Ovary (tissue), 9 donors: ENCODE measurements around the gene EXOSC5. TPM values are rescaled to one million over a fixed set of nuclear protein-coding genes. Genes with fewer than 3 reads are reported as not detected.

Experiments
- DNase-seq, 5 donors: peaks; one replicate each; pipeline ENCODE4 v3.0.0-alpha.2; 2019 to 2020
- H3K27ac ChIP-seq, 2 donors: fragments of 200-600 bp; one replicate each; pipeline versions ENCODE4 v1.5.1 to v1.8.0; 2019 to 2022
- H3K27me3 ChIP-seq: fragments of 200-600 bp; one replicate; pipeline ENCODE4 v1.8.0; 2022
- H3K36me3 ChIP-seq: fragments of 200-600 bp; sonication (generic); one replicate; pipeline ENCODE4 v1.5.1; 2019
- H3K4me1 ChIP-seq: one replicate; pipeline ENCODE4 v1.8.1; 2013; ENCODE audit warnings: mild to moderate bottlenecking, moderate library complexity; ENCODE audit not compliant: insufficient read depth
- H3K4me3 ChIP-seq: fragments of 200-600 bp; sonication (generic); one replicate; pipeline ENCODE4 v1.5.1; 2017
- H3K9me3 ChIP-seq, 2 donors: fragments of 200-600 bp in 1 of 2; sonication (generic) in 1 of 2; one replicate each; pipeline versions ENCODE4 v1.5.1 to v1.8.1; 2013 to 2019; ENCODE audit warnings: mild to moderate bottlenecking in 1 of 2, moderate library complexity in 1 of 2
- EP300 ChIP-seq: sonication (generic); formaldehyde crosslinking; IDR thresholded peaks from one replicate; pipeline ENCODE4 v1.6.1; 2017; ENCODE audit warnings: antibody characterized with exemption
- POLR2A ChIP-seq: fragments of 450-650 bp; IDR thresholded peaks from one replicate; pipeline ENCODE4 v1.6.1; 2017; ENCODE audit warnings: antibody characterized with exemption, mild to moderate bottlenecking, moderate library complexity
- WGBS, 3 donors: extraction: QIAGEN DNeasy Blood & Tissue Kit in 1 of 3; methylation state at CpG; one replicate each; pipeline versions ENCODE4 v1.1.5 to v1.1.7; 2013 to 2017; 5-methylcytosine and 5-hydroxymethylcytosine counted together
- intact Hi-C, 4 donors: fragments of 100-400 bp; cut with DNase I; formaldehyde crosslinking; loops; one replicate each; pipeline versions ENCODE4 v1.11.0 to v1.15.1; 2022 to 2023
- polyA plus RNA-seq, 2 donors: library from polyadenylated mRNA; stranded (reverse); fragments of 200-250 nt in 1 of 2; fragments of 350-450 nt in 1 of 2; fragmentation: Illumina TruSeq in 1 of 2; extraction: RNeasy Lipid Tissue Mini Kit (QIAGEN cat#74804) in 1 of 2; gene quantifications; one replicate each; pipeline ENCODE4 v1.2.3, GENCODE V29; 2013 to 2014
- total RNA-seq, 7 donors: library from RNA; depleted of rRNA in 2 of 7; stranded (reverse); fragments of >200 nt in 2 of 7; fragmentation: NEBNext Ultra II Directional in 3 of 7; extraction: Animal tissue kit (Norgen Biotek cat#: 25700) in 3 of 7; gene quantifications; one replicate each; pipeline versions ENCODE4 v1.1.0 to v1.2.4, GENCODE V29; 2016 to 2023
- TF ChIP-seq, protein P1 (sequence below), 3 donors: fragments of 450-650 bp in 2 of 3; fragments of 200-600 bp in 1 of 3; IDR thresholded peaks; one replicate each; pipeline versions ENCODE4 v1.5.1 to v1.8.0; 2016 to 2022; ENCODE audit warnings: antibody characterized with exemption in 3 of 3, mild to moderate bottlenecking in 1 of 3
- donor health status: DM: no; HTN: no; CAD: no; lungs with moderate emphysema.
- donor health status: DM: no; HTN: no; CAD: no.
- donor health status: Bipolar disorder and iron deficiency.
- donor health status: DM: yes; HTN: yes; CAD: no.
- donor health status: DM: no; HTN: no; CAD: no.
- donor health status: DM: yes; HTN: yes; CAD: no.

The EXOSC5 gene
- total and polyA plus RNA-seq, 9 donors: 1.5 to 25.0 (median 13.8) TPM

DNA sequence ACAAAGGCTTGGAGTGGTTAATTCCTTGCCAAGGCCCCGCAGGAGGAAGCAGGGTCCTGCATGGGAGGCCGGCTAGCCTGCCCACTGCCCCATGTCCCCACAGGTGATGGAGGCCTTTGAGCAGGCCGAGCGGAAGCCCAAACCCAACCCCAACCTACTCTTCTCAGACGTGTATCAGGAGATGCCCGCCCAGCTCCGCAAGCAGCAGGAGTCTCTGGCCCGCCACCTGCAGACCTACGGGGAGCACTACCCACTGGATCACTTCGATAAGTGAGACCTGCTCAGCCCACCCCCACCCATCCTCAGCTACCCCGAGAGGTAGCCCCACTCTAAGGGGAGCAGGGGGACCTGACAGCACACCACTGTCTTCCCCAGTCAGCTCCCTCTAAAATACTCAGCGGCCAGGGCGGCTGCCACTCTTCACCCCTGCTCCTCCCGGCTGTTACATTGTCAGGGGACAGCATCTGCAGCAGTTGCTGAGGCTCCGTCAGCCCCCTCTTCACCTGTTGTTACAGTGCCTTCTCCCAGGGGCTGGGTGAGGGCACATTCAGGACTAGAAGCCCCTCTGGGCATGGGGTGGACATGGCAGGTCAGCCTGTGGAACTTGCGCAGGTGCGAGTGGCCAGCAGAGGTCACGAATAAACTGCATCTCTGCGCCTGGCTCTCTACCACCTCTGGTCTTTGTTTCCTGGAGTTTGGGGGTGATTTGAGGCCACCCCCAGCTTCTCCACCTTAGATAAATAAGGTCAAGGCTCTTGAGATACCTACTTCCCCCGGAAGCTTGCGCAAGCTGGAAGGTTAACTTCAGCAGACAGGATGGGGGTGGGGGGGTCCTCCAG is 27.4 kb upstream of the EXOSC5 start:
- 81 to 86% (median 83%) methylated on average over 19 to 21 of the region's 21 CpGs for WGBS, 3 donors
- H3K4me3 ChIP-seq: no peak overlapping the region
- DNase-seq: no peak
- TF ChIP-seq EP300: no peak
- TF ChIP-seq, protein P1, sequence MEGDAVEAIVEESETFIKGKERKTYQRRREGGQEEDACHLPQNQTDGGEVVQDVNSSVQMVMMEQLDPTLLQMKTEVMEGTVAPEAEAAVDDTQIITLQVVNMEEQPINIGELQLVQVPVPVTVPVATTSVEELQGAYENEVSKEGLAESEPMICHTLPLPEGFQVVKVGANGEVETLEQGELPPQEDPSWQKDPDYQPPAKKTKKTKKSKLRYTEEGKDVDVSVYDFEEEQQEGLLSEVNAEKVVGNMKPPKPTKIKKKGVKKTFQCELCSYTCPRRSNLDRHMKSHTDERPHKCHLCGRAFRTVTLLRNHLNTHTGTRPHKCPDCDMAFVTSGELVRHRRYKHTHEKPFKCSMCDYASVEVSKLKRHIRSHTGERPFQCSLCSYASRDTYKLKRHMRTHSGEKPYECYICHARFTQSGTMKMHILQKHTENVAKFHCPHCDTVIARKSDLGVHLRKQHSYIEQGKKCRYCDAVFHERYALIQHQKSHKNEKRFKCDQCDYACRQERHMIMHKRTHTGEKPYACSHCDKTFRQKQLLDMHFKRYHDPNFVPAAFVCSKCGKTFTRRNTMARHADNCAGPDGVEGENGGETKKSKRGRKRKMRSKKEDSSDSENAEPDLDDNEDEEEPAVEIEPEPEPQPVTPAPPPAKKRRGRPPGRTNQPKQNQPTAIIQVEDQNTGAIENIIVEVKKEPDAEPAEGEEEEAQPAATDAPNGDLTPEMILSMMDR (IDR thresholded peaks at IDR 0.05): no peak
- no peak for TF ChIP-seq POLR2A
- no peaks in the 10 kb centered on the region for H3K36me3 ChIP-seq
- H3K27me3 ChIP-seq: no peaks in the 10 kb centered on the region
- H3K9me3 ChIP-seq: no peaks in the 10 kb centered on the region
- peaks cover 6% of the 10 kb centered on the region for H3K4me1 ChIP-seq
- no peak overlapping the region for H3K27ac ChIP-seq
- intact Hi-C loops: no loop called here

DNA sequence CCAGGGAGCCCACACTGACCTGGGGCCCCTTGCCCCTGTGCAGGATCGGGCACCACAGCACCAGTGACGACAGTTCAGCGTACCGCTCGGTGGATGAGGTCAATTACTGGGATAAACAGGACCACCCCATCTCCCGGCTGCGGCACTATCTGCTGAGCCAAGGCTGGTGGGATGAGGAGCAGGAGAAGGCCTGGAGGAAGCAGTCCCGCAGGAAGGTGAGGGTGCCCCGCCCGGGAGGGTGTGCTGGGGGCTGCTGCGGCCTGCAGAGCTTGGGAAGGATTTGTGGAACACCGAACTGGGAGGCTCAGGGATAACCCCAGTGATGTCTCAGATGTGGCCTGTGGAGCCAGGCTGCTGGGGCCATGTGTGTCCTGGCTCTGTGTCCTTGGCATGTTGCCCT is 25.8 kb upstream of the EXOSC5 start:
- Histone ChIP-seq H3K4me3 (no peak overlapping the region), H3K36me3 (no peaks in the 10 kb centered on the region), H3K4me1 (peaks cover 5% of the 10 kb centered on the region), H3K9me3 (no peaks in the 10 kb centered on the region), H3K27me3 (no peaks in the 10 kb centered on the region), H3K27ac (no peak overlapping the region)
- no peak for DNase-seq
- WGBS, 3 donors: 86 to 92% (median 89%) methylated on average over 12 of the region's 12 CpGs
- intact Hi-C loops: no loop called here
- TF ChIP-seq POLR2A: no peak

DNA sequence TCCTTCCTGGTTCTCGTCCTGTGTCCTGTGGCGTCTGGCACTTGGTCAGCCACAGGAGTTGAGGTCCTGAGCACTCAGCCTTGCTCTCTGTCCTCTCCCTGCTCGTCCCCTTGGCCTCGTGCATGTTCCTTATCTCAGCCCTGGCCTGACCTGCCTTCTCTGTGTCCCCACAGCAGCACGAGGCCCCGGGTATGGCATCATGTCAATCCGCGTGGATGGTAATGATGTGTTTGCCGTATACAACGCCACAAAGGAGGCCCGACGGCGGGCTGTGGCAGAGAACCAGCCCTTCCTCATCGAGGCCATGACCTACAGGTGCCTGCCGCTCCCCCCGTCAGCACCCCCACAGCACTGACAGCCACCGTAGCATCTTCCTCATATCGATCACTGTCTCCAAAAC is 25.3 kb upstream of the EXOSC5 start:
- WGBS, 3 donors: 77 to 83% (median 82%) methylated on average over 18 of the region's 18 CpGs
- no peak for TF ChIP-seq EP300
- TF ChIP-seq, protein P1 (IDR thresholded peaks at IDR 0.05): no peak
- no peak for TF ChIP-seq POLR2A
- no peak for DNase-seq
- Histone ChIP-seq H3K27me3 (no peaks in the 10 kb centered on the region), H3K27ac (no peak overlapping the region), H3K36me3 (no peaks in the 10 kb centered on the region), H3K9me3 (no peaks in the 10 kb centered on the region), H3K4me1 (peaks cover 4% of the 10 kb centered on the region), H3K4me3 (no peak overlapping the region)
- intact Hi-C loops: no loop called here

DNA sequence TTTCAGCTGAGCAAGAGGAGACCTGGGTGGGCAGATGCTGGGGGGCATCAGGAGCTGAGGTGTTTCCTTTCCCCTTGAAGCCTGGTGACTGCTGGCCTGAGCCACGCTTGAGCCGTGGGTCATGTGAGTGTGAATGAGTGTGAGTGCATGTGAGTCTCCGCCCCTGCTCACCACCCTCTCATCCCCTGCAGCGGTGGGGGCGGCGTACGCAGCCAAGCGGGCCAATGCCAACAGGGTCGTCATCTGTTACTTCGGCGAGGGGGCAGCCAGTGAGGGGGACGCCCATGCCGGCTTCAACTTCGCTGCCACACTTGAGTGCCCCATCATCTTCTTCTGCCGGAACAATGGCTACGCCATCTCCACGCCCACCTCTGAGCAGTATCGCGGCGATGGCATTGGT is 24.8 kb upstream of the EXOSC5 start:
- H3K27ac ChIP-seq: no peak overlapping the region
- WGBS, 3 donors: 90 to 94% (median 93%) methylated on average over 20 of the region's 20 CpGs
- no peaks in the 10 kb centered on the region for H3K36me3 ChIP-seq
- no peaks in the 10 kb centered on the region for H3K27me3 ChIP-seq
- peaks cover 4% of the 10 kb centered on the region for H3K4me1 ChIP-seq
- H3K4me3 ChIP-seq: no peak overlapping the region
- TF ChIP-seq EP300 (no peak), POLR2A (no peak)
- TF ChIP-seq, protein P1 (IDR thresholded peaks at IDR 0.05): no peak
- no peak for DNase-seq
- intact Hi-C loops: no loop called here
- no peaks in the 10 kb centered on the region for H3K9me3 ChIP-seq

DNA sequence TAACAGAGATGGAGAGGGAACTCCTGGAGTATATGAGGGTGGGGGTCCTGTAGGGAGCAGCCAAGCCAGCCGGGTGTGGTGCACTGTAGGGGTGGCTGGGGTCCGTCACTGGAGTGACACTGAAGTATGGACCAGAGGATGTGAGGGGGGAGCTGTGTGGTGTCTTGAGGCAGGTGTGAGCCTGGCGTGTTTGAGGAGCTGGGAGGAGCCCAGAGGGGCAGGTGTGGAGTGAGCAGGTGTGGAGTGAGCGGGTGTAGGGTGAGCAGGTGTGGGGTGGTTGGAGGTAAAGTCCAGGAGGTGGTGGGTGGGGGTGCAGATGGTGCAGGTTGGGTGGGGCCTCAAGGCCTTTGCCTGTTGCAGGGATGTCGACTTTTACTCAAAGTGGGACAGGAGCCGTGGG is 24.2 kb upstream of the EXOSC5 start:
- H3K27me3 ChIP-seq: no peaks in the 10 kb centered on the region
- intact Hi-C loops: no loop called here
- no peaks in the 10 kb centered on the region for H3K9me3 ChIP-seq
- no peaks in the 10 kb centered on the region for H3K4me1 ChIP-seq
- H3K4me3 ChIP-seq: no peak overlapping the region
- H3K27ac ChIP-seq: no peak overlapping the region
- WGBS, 3 donors: 79 to 87% (median 86%) methylated on average over 6 of the region's 6 CpGs
- H3K36me3 ChIP-seq: no peaks in the 10 kb centered on the region
- TF ChIP-seq, protein P1 (IDR thresholded peaks at IDR 0.05): no peak
- TF ChIP-seq POLR2A (no peak), EP300 (no peak)
- DNase-seq: no peak
